GM12864 (cell line): ENCODE data around the gene SOSTDC1.

Experiments
- DNase-seq: peaks from one replicate; pipeline ENCODE4 v3.0.0-alpha.2; 2011; ENCODE audit warnings: low read depth
- H3K4me3 ChIP-seq: 2 replicates; pipeline ENCODE4 v1.5.1; 2011; ENCODE audit warnings: mild to moderate bottlenecking, low read depth, low read length, control low read depth
- TF ChIP-seq, protein P1 (sequence below): IDR thresholded peaks from 2 replicates; pipeline ENCODE4 v1.5.1; 2011; ENCODE audit warnings: low read depth, mild to moderate bottlenecking, moderate library complexity, low read length, control low read depth, inconsistent platforms; ENCODE audit errors: missing control alignments

Gene SOSTDC1

DNA sequence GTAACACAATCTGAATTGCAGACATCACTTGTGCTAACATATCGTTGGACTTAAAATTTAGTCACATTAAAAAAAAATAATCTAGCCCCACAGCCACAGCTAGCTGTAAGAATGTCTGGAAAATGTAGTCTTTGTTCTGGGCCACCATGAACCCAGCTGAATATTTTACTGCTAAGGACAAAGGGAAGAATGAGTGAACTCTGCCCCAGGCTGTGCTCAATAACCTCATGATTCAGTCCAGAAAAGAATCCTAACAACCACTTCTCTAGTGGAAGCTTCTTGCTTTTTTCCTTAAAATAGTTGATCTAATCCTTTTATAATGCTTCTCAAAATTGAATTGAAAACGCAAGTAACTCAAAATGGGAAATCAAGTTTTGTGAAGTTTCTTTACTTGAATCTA lies 25.6 kb upstream of the SOSTDC1 start:
- no peak overlapping the region for H3K4me3 ChIP-seq
- DNase-seq: no peak
- TF ChIP-seq, protein P1, sequence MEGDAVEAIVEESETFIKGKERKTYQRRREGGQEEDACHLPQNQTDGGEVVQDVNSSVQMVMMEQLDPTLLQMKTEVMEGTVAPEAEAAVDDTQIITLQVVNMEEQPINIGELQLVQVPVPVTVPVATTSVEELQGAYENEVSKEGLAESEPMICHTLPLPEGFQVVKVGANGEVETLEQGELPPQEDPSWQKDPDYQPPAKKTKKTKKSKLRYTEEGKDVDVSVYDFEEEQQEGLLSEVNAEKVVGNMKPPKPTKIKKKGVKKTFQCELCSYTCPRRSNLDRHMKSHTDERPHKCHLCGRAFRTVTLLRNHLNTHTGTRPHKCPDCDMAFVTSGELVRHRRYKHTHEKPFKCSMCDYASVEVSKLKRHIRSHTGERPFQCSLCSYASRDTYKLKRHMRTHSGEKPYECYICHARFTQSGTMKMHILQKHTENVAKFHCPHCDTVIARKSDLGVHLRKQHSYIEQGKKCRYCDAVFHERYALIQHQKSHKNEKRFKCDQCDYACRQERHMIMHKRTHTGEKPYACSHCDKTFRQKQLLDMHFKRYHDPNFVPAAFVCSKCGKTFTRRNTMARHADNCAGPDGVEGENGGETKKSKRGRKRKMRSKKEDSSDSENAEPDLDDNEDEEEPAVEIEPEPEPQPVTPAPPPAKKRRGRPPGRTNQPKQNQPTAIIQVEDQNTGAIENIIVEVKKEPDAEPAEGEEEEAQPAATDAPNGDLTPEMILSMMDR: no peak

DNA sequence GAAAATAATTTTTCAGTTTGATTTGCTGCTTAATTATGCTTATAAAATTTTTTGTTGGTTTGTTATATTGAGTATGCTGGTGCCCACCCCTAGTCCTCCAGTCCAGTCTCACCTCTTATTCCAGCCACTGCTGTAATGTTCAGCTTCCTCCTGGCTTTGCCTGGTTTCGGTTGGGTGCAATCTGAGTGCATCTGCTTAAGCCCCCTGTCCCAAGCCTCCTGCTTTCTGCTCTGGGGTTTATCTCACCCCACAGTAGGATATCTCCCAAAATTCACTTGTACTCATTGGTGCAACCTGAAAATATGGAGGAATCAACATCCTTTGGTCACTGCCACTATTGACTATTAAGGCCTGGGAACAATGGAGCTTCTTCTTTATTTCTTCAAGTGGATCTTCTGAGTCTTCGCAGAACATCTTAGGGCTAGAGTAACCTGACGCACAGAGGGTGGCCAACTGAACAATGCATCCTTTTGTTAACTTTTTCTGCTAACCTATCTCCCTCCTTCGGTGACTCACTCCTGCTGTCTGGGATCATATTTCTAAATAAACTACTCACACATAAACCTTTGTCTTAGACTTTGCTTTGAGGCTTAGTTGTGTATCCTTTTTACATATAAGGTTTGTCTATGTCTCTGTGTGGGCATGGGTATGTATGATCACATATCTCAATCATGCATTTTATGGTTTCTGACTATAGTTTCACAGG lies 19.1 kb upstream of the SOSTDC1 start:
- no peak overlapping the region for H3K4me3 ChIP-seq
- DNase-seq: no peak
- TF ChIP-seq, protein P1: no peak

DNA sequence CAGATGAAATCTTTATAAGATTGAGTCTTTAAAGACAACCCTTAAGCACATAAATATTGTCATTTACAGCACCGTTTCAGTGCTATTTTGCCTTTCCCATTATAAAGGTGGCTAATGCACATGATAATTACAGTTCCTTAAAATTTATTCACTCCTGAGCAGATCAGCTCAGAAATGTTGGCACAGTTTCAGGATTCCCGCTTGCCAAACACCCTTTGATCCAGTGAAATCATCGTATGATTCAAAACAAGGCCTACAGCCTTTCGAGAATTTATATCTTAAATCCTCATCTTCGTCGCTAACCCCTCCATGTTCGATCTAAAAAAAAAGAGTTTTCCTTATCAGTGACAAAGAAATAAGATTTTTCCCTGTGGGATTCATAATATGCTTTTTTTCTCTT lies 14.1 kb upstream of the SOSTDC1 start:
- no peak overlapping the region for H3K4me3 ChIP-seq
- no peak for DNase-seq
- TF ChIP-seq, protein P1: no peak

DNA sequence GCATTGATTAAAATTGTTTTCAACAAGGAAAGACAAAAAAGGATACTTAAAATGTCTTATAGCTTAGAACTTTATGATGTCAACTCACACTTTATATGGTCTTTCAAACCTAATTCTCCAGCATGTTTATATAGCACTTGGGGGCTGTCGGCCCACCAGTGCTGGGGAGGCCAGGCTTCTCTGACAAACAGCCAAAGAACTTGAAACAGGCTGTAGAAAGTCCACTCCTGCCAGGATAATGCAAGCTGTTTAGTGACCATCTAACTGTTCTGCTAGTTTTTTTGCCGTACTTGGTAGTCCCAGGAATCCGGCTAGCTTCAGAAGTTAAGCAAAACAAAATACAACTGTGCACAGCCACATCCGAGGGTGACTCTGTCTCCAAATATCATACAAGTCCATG lies 13.6 kb upstream of the SOSTDC1 start:
- DNase-seq: no peak
- H3K4me3 ChIP-seq: no peak overlapping the region
- TF ChIP-seq, protein P1: no peak

DNA sequence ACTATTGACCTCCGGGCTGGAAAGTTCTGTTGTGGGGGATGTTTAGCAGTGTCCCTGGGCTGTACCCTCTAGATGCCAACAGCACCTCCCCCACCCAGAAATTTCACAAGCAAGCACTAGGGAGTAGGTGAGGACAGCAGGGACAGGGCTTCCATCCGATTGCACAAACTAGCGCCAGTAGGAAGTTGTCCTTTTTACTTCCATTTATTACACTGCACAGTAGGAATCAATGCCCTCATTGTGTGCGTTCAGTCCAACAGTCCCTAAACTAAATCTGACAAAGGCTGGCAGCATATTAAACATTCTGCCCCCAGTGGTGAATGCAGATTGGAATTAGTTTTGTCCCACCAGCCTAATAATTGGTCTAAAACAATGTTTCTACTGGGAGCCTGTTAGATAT lies 6.4 kb upstream of the SOSTDC1 start:
- DNase-seq: no peak
- no peak overlapping the region for H3K4me3 ChIP-seq
- TF ChIP-seq, protein P1: no peak

DNA sequence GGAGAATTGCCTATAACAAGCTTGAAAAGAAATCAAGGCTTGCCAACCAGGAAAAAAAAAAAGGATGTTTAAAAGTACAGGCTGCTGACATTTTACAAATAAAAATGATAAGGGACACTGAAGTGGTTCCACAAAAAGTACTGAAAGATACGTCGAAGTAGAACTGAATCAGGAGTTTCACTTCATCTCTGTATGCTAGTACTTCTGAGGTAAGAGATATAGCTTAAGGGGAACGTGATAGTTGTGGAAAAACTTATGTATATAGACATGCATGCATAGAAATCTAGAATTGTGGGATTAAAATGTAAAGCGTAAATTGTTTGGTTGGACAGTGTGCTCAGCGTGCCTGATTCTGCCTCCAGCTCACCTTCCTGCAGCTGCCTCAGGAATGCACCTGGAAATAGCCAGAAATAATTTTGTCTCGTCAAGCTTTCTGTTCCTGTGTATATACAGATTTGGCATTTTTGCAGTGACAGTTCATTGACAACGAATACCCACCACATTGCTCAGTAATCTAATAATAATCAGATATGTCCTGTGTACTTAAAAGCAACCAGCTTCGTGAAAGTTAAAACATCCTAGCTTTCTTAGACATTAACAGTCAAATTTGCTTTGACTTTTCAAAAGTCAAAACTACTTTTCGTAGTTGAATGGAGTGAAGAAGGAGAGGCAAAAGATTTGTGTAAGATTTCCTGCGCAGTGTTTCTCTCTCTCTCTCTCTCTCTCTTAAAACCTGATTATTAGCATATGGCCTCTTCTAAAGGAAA lies 1.4 kb downstream of the SOSTDC1 start:
- H3K4me3 ChIP-seq: no peak overlapping the region
- TF ChIP-seq, protein P1: no peak
- DNase-seq: no peak
